GM23338 (cell line): ENCODE data around the gene ZNF831.

ENCODE experiments used
- EZH2 ChIP-seq: fragments of 200-600 bp; sonication (generic); IDR thresholded peaks from one replicate; pipeline ENCODE4 v1.8.0; 2017; ENCODE audit warnings: antibody characterized with exemption, mild to moderate bottlenecking, low read depth; ENCODE audit not compliant: unreplicated experiment
- NANOG ChIP-seq: IDR thresholded peaks from 2 replicates; pipeline ENCODE4 v1.6.1; 2016; ENCODE audit warnings: antibody characterized with exemption, borderline replicate concordance
- POLR2AphosphoS5 ChIP-seq: IDR thresholded peaks from 2 replicates; pipeline ENCODE4 v1.6.1; 2016; ENCODE audit warnings: antibody characterized with exemption, low read depth
- STAT1 ChIP-seq: IDR thresholded peaks from one replicate; pipeline ENCODE4 v1.6.1; 2016; ENCODE audit warnings: antibody characterized with exemption; ENCODE audit not compliant: unreplicated experiment
- ZNF114 ChIP-seq: fragments of 250-450 bp; sonication (Bioruptor Pico); IDR thresholded peaks from 2 replicates; pipeline ENCODE4 v1.5.0; 2020; ENCODE audit warnings: mild to moderate bottlenecking, moderate library complexity
- TF ChIP-seq, protein P1 (sequence below), 2 experiments: fragments of 200-600 bp in 1 of 2; sonication (generic) in 1 of 2; conservative IDR thresholded peaks; 2 replicates each; pipeline versions ENCODE4 v1.5.1 to v1.6.1; 2016 to 2017; ENCODE audit warnings: antibody characterized with exemption in 2 of 2, low read depth in 2 of 2, mild to moderate bottlenecking in 2 of 2, moderate library complexity in 1 of 2
- TF ChIP-seq, protein P2 (sequence below): IDR thresholded peaks from 2 replicates; pipeline ENCODE4 v1.6.1; 2016; ENCODE audit warnings: antibody characterized with exemption
- TF ChIP-seq, protein P3 (sequence below): IDR thresholded peaks from one replicate; pipeline ENCODE4 v1.6.1; 2018; ENCODE audit warnings: antibody characterized with exemption; ENCODE audit not compliant: unreplicated experiment

DNA sequence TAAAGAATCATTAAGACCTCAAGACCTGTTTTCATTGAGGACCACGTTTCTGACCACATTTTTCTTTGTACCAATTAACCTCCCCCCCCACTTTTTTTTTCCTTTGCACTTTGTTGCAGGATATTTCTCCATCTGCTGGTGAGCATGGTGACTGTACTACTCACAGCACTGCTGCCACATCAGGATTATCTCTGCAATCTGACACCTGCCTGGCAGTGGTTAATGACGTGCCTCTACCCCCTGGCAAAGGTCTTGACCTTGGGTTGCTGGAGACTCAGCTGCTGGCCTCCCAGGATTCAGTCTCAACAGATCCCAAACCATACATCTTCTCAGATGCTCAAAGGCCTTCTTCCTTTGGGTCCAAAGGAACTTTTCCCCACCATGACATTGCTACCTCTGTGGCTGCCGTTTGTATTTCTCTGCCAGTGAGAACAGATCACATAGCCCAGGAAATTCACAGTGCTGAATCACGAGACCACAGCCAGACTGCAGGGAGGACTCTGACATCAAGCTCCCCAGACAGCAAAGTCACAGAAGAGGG is 90.2 kb downstream of the ZNF831 start:
- no peak for TF ChIP-seq EZH2
- TF ChIP-seq, protein P1, sequence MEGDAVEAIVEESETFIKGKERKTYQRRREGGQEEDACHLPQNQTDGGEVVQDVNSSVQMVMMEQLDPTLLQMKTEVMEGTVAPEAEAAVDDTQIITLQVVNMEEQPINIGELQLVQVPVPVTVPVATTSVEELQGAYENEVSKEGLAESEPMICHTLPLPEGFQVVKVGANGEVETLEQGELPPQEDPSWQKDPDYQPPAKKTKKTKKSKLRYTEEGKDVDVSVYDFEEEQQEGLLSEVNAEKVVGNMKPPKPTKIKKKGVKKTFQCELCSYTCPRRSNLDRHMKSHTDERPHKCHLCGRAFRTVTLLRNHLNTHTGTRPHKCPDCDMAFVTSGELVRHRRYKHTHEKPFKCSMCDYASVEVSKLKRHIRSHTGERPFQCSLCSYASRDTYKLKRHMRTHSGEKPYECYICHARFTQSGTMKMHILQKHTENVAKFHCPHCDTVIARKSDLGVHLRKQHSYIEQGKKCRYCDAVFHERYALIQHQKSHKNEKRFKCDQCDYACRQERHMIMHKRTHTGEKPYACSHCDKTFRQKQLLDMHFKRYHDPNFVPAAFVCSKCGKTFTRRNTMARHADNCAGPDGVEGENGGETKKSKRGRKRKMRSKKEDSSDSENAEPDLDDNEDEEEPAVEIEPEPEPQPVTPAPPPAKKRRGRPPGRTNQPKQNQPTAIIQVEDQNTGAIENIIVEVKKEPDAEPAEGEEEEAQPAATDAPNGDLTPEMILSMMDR (conservative IDR thresholded peaks at IDR 0.05; ENCODE audit: low read depth in 2 of 2), result no peak
- TF ChIP-seq, protein P2, sequence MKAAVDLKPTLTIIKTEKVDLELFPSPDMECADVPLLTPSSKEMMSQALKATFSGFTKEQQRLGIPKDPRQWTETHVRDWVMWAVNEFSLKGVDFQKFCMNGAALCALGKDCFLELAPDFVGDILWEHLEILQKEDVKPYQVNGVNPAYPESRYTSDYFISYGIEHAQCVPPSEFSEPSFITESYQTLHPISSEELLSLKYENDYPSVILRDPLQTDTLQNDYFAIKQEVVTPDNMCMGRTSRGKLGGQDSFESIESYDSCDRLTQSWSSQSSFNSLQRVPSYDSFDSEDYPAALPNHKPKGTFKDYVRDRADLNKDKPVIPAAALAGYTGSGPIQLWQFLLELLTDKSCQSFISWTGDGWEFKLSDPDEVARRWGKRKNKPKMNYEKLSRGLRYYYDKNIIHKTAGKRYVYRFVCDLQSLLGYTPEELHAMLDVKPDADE, result no peak
- no peak for TF ChIP-seq STAT1
- no peak for TF ChIP-seq ZNF114 (CRISPR knock-in tag)
- TF ChIP-seq, protein P3, sequence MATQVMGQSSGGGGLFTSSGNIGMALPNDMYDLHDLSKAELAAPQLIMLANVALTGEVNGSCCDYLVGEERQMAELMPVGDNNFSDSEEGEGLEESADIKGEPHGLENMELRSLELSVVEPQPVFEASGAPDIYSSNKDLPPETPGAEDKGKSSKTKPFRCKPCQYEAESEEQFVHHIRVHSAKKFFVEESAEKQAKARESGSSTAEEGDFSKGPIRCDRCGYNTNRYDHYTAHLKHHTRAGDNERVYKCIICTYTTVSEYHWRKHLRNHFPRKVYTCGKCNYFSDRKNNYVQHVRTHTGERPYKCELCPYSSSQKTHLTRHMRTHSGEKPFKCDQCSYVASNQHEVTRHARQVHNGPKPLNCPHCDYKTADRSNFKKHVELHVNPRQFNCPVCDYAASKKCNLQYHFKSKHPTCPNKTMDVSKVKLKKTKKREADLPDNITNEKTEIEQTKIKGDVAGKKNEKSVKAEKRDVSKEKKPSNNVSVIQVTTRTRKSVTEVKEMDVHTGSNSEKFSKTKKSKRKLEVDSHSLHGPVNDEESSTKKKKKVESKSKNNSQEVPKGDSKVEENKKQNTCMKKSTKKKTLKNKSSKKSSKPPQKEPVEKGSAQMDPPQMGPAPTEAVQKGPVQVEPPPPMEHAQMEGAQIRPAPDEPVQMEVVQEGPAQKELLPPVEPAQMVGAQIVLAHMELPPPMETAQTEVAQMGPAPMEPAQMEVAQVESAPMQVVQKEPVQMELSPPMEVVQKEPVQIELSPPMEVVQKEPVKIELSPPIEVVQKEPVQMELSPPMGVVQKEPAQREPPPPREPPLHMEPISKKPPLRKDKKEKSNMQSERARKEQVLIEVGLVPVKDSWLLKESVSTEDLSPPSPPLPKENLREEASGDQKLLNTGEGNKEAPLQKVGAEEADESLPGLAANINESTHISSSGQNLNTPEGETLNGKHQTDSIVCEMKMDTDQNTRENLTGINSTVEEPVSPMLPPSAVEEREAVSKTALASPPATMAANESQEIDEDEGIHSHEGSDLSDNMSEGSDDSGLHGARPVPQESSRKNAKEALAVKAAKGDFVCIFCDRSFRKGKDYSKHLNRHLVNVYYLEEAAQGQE, result no peak
- TF ChIP-seq POLR2AphosphoS5, result no peak
- TF ChIP-seq NANOG, result no peak
